ENCODE measurements around the gene LRP10. TPM values are rescaled to one million over a fixed set of nuclear protein-coding genes. Genes with fewer than 3 reads are reported as not detected.

LRP10 gene
- total RNA-seq, 1 experiment from 2014 or later, result 42.7 TPM

DNA sequence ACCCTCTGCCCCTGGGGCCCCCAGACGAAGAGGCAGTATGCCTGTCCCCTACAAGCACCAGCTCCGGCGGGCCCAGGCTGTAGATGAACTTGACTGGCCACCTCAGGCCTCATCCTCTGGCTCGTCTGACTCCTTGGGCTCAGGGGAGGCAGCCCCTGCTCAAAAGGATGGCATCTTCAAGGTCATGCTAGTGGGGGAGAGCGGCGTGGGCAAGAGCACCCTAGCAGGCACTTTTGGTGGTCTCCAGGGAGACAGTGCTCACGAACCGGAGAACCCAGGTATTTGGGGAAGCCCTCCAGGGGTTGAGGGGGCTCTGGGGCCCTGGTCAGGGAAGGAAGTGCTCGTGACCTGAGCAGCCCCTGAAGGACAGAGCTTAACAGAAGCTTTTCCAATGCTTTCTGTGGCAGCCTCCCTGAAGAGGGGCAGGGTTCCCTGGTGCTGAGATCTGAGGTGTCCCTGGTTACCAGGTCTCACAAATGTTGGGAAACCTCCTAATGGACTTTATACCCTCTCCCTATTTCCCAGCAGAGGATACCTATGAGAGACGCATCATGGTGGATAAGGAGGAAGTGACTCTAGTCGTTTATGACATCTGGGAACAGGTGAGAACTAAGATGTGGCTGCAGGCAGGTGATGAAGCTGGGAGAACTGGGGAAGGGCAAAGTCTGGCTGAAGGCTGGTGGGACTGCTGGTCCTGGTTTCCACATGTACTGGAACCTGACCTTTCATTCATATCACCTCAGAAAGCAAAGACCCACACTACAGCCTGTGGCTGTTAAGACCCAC is 13.4 kb downstream of the LRP10 start:
- no TSS peak for BruUV-seq (replicated peaks)
- TF ChIP-seq EGR1 (IDR thresholded peaks at IDR 0.05; ENCODE audit: low read depth), result no peak
- TF ChIP-seq, protein P1, sequence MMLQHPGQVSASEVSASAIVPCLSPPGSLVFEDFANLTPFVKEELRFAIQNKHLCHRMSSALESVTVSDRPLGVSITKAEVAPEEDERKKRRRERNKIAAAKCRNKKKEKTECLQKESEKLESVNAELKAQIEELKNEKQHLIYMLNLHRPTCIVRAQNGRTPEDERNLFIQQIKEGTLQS (IDR thresholded peaks at IDR 0.05), result no peak
- no peak for TF ChIP-seq TCF7L2 (IDR thresholded peaks at IDR 0.05; ENCODE audit: borderline replicate concordance, extremely low read depth, insufficient read depth, insufficient read length)
- no peak for TF ChIP-seq JUND (IDR thresholded peaks at IDR 0.05)
- TF ChIP-seq FOSL1 (IDR thresholded peaks at IDR 0.05; ENCODE audit: low read depth), result no peak
- ATAC-seq, result no peak
- H4K20me1 ChIP-seq (ENCODE audit: insufficient read depth), result no peaks in the 10 kb centered on the region
- H3K4me3 ChIP-seq (replicated peaks in 1 of 2; ENCODE audit: low read depth in 1 of 2, low read length in 2 of 2), result no peak overlapping the region
- H3K79me2 ChIP-seq (ENCODE audit: insufficient read depth, low read length), result no peaks in the 10 kb centered on the region; the same call in 1 of the 2 replicates
- H3K9me3 ChIP-seq (ENCODE audit: control insufficient read depth in 1 of 2, insufficient read depth in 1 of 2, low read depth in 1 of 2, low read length in 2 of 2), result no peaks in the 10 kb centered on the region
- no peak for DNase-seq (ENCODE audit: low read depth, low spot score)
- ChIA-PET RAD21 (ENCODE audit: low non-redundant PET in 1 of 2, low total read pairs in 2 of 2, uncharacterized antibody in 2 of 2, unreplicated experiment in 2 of 2) (no interaction called here), POLR2A (interaction anchor here (0.9 to 4.7 kb wide), 3 partner anchors 13 to 33 kb away, joined by 3 to 24 read pairs (median 3); partner anchors contain the start of gene LRP10), CTCF (interaction anchor here (7.0 kb wide), 1 partner anchor 13 kb away, joined by 51 read pairs; the partner anchor contains the start of gene LRP10)
- H3K27ac ChIP-seq (ENCODE audit: low read depth, low read length), result no peak overlapping the region
- no peak overlapping the region for H3K4me2 ChIP-seq (ENCODE audit: low read length)
- H3K4me1 ChIP-seq (ENCODE audit: control insufficient read depth in 1 of 2, insufficient read depth in 2 of 2, low read length in 2 of 2), result peaks cover 27 to 40% of the 10 kb centered on the region in 2 experiments
- H3K9ac ChIP-seq (ENCODE audit: low read length), result no peak overlapping the region
- intact Hi-C loops (cut with micrococcal nuclease), result no loop called here
- no peaks in the 10 kb centered on the region for H3K36me3 ChIP-seq (ENCODE audit: control insufficient read depth in 1 of 2, insufficient read depth in 2 of 2, low read length in 2 of 2)
- no peaks in the 10 kb centered on the region for H3K9me2 ChIP-seq (ENCODE audit: insufficient read depth)
- H2AFZ ChIP-seq (ENCODE audit: low read depth, low read length, poor library complexity, severe bottlenecking), result no peak overlapping the region
- no peaks in the 10 kb centered on the region for H3K27me3 ChIP-seq (ENCODE audit: insufficient read depth, low read length)

DNA sequence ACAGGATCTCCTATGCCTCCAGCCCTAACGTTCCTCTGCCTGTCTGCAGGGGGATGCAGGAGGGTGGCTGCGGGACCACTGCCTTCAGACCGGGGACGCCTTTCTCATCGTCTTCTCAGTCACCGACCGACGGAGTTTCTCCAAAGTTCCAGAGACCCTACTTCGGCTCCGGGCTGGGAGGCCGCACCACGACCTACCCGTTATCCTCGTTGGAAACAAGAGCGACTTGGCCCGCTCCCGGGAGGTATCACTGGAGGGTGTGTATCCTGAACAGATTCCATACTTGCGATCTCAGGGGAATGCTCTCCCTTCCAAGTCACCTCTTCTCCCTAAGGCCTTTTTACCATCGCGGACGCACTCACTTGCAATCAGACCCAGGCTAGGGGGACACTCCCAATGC is 14.4 kb downstream of the LRP10 start:
- ChIA-PET CTCF (interaction anchor here (1.0 to 7.0 kb wide), 3 partner anchors 14 to 316 kb away, joined by 3 to 51 read pairs (median 6); partner anchors contain the start of gene LRP10), RAD21 (ENCODE audit: low non-redundant PET in 1 of 2, low total read pairs in 2 of 2, uncharacterized antibody in 2 of 2, unreplicated experiment in 2 of 2) (no interaction called here), POLR2A (interaction anchor here (1.0 to 1.2 kb wide), 2 partner anchors 13 to 15 kb away, joined by 3 to 5 read pairs; partner anchors contain the start of gene LRP10)
- Histone ChIP-seq H3K9ac (ENCODE audit: low read length) (peak overlapping the region; percentile 72), H2AFZ (ENCODE audit: low read depth, low read length, poor library complexity, severe bottlenecking) (peak overlapping the region; percentile 61), H3K79me2 (ENCODE audit: insufficient read depth, low read length) (no peaks in the 10 kb centered on the region; the same call in 1 of the 2 replicates), H3K4me3 (replicated peaks in 1 of 2; ENCODE audit: low read depth in 1 of 2, low read length in 2 of 2) (peak overlapping the region; percentile 60 to 68), H3K27ac (ENCODE audit: low read depth, low read length) (peak overlapping the region; percentile 93), H4K20me1 (ENCODE audit: insufficient read depth) (no peaks in the 10 kb centered on the region), H3K4me1 (ENCODE audit: control insufficient read depth in 1 of 2, insufficient read depth in 2 of 2, low read length in 2 of 2) (peaks cover 31 to 43% of the 10 kb centered on the region in 2 experiments), H3K27me3 (ENCODE audit: insufficient read depth, low read length) (no peaks in the 10 kb centered on the region), H3K9me2 (ENCODE audit: insufficient read depth) (no peaks in the 10 kb centered on the region), H3K4me2 (ENCODE audit: low read length) (peak overlapping the region; percentile 79), H3K9me3 (ENCODE audit: control insufficient read depth in 1 of 2, insufficient read depth in 1 of 2, low read depth in 1 of 2, low read length in 2 of 2) (no peaks in the 10 kb centered on the region), H3K36me3 (ENCODE audit: control insufficient read depth in 1 of 2, insufficient read depth in 2 of 2, low read length in 2 of 2) (no peaks in the 10 kb centered on the region)
- DNase-seq (ENCODE audit: low read depth, low spot score) (no peak), ATAC-seq (no peak)
- intact Hi-C loops (cut with micrococcal nuclease), result loop anchor here (1.0 kb wide), 1 partner anchor 14 kb away; no protein-coding TSS in a partner anchor
- TSS peak; percentile 69 for BruUV-seq (replicated peaks)
- TF ChIP-seq RAD21 (IDR thresholded peaks at IDR 0.05; ENCODE audit: low read depth) (no peak), EZH2phosphoT487 (IDR thresholded peaks at IDR 0.05; ENCODE audit: borderline replicate concordance) (no peak), JUND (IDR thresholded peaks at IDR 0.05) (no peak), SP1 (IDR thresholded peaks at IDR 0.05; ENCODE audit: low read depth) (no peak), CBX3 (IDR thresholded peaks at IDR 0.05; ENCODE audit: low read depth) (no peak), FOSL1 (IDR thresholded peaks at IDR 0.05; ENCODE audit: low read depth) (no peak), POLR2A (IDR thresholded peaks at IDR 0.05; ENCODE audit: borderline replicate concordance, extremely low read depth, insufficient read depth, insufficient read length) (no peak), EGR1 (IDR thresholded peaks at IDR 0.05; ENCODE audit: low read depth) (no peak), CEBPB (IDR thresholded peaks at IDR 0.05; ENCODE audit: low read depth) (no peak), TCF7L2 (IDR thresholded peaks at IDR 0.05; ENCODE audit: borderline replicate concordance, extremely low read depth, insufficient read depth, insufficient read length) (no peak), SIN3A (IDR thresholded peaks at IDR 0.05; ENCODE audit: low read depth) (no peak), ZNF274 (IDR thresholded peaks at IDR 0.05; ENCODE audit: low read depth, low read length) (no peak)
- TF ChIP-seq, protein P2, sequence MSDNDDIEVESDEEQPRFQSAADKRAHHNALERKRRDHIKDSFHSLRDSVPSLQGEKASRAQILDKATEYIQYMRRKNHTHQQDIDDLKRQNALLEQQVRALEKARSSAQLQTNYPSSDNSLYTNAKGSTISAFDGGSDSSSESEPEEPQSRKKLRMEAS (IDR thresholded peaks at IDR 0.05), result no peak
- TF ChIP-seq, protein P3, sequence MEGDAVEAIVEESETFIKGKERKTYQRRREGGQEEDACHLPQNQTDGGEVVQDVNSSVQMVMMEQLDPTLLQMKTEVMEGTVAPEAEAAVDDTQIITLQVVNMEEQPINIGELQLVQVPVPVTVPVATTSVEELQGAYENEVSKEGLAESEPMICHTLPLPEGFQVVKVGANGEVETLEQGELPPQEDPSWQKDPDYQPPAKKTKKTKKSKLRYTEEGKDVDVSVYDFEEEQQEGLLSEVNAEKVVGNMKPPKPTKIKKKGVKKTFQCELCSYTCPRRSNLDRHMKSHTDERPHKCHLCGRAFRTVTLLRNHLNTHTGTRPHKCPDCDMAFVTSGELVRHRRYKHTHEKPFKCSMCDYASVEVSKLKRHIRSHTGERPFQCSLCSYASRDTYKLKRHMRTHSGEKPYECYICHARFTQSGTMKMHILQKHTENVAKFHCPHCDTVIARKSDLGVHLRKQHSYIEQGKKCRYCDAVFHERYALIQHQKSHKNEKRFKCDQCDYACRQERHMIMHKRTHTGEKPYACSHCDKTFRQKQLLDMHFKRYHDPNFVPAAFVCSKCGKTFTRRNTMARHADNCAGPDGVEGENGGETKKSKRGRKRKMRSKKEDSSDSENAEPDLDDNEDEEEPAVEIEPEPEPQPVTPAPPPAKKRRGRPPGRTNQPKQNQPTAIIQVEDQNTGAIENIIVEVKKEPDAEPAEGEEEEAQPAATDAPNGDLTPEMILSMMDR (IDR thresholded peaks at IDR 0.05 in 2 of 3, conservative IDR thresholded peaks at IDR 0.05 in 1 of 3; ENCODE audit: borderline replicate concordance in 1 of 3, insufficient read depth in 1 of 3, low read depth in 2 of 3, low read length in 2 of 3), result no peak
